ENCODE measurements around the gene ARHGAP19. TPM values are rescaled to one million over a fixed set of nuclear protein-coding genes. Genes with fewer than 3 reads are reported as not detected.

ARHGAP19 gene
- total RNA-seq, 1 experiment from 2014 or later: 59.0 TPM

GRCh38 chr10:97311111-97311626 is 18.7 kb upstream of the ARHGAP19 start:
- TF ChIP-seq CTCF (conservative IDR thresholded peaks at IDR 0.05; ENCODE audit: low read depth, low read length) (no peak), EZH2 (IDR thresholded peaks at IDR 0.05; ENCODE audit: borderline replicate concordance, low read depth, low read length, poor library complexity, severe bottlenecking) (no peak)
- no TSS peak for BruUV-seq (replicated peaks)
- no peak overlapping the region for H3K4me3 ChIP-seq (ENCODE audit: low read depth, low read length, poor library complexity, severe bottlenecking)
- no peaks in the 10 kb centered on the region for H3K36me3 ChIP-seq (ENCODE audit: insufficient read depth, low read length, poor library complexity, severe bottlenecking)
- no peaks in the 10 kb centered on the region for H3K9me3 ChIP-seq (ENCODE audit: low read depth, low read length, poor library complexity, severe bottlenecking)
- ChIA-PET CTCF (no interaction called here), POLR2A (ENCODE audit: low non-redundant PET) (no interaction called here)
- intact Hi-C loops (cut with micrococcal nuclease; ENCODE audit: unreplicated experiment): no loop called here
- H3K27me3 ChIP-seq (replicated peaks; ENCODE audit: insufficient read depth, low read depth, low read length, poor library complexity): no peaks in the 10 kb centered on the region
- H3K27ac ChIP-seq (ENCODE audit: low read depth, low read length, poor library complexity, severe bottlenecking): no peak overlapping the region
- no peaks in the 10 kb centered on the region for H3K4me1 ChIP-seq (ENCODE audit: insufficient read depth, low read length, poor library complexity, severe bottlenecking)
- no peak for DNase-seq (ENCODE audit: low spot score)

- H3K36me3 ChIP-seq (ENCODE audit: insufficient read depth, low read length, poor library complexity, severe bottlenecking): no peaks in the 10 kb centered on the region
- intact Hi-C loops (cut with micrococcal nuclease; ENCODE audit: unreplicated experiment): no loop called here
- ChIA-PET CTCF (no interaction called here), POLR2A (ENCODE audit: low non-redundant PET) (no interaction called here)
- DNase-seq (ENCODE audit: low spot score): no peak
- no TSS peak for BruUV-seq (replicated peaks)
- no peaks in the 10 kb centered on the region for H3K4me1 ChIP-seq (ENCODE audit: insufficient read depth, low read length, poor library complexity, severe bottlenecking)
- H3K27ac ChIP-seq (ENCODE audit: low read depth, low read length, poor library complexity, severe bottlenecking): no peak overlapping the region
- TF ChIP-seq EZH2 (IDR thresholded peaks at IDR 0.05; ENCODE audit: borderline replicate concordance, low read depth, low read length, poor library complexity, severe bottlenecking): no peak
- no peaks in the 10 kb centered on the region for H3K27me3 ChIP-seq (replicated peaks; ENCODE audit: insufficient read depth, low read depth, low read length, poor library complexity)
- no peaks in the 10 kb centered on the region for H3K9me3 ChIP-seq (ENCODE audit: low read depth, low read length, poor library complexity, severe bottlenecking)
- no peak overlapping the region for H3K4me3 ChIP-seq (ENCODE audit: low read depth, low read length, poor library complexity, severe bottlenecking)
Observed at GRCh38 chr10:97307866-97308780, 15.7 kb upstream of the ARHGAP19 start.

- Histone ChIP-seq H3K27me3 (replicated peaks; ENCODE audit: insufficient read depth, low read depth, low read length, poor library complexity) (no peaks in the 10 kb centered on the region), H3K4me3 (ENCODE audit: low read depth, low read length, poor library complexity, severe bottlenecking) (no peak overlapping the region), H3K9me3 (ENCODE audit: low read depth, low read length, poor library complexity, severe bottlenecking) (no peaks in the 10 kb centered on the region), H3K27ac (ENCODE audit: low read depth, low read length, poor library complexity, severe bottlenecking) (no peak overlapping the region), H3K36me3 (ENCODE audit: insufficient read depth, low read length, poor library complexity, severe bottlenecking) (no peaks in the 10 kb centered on the region), H3K4me1 (ENCODE audit: insufficient read depth, low read length, poor library complexity, severe bottlenecking) (no peaks in the 10 kb centered on the region)
- intact Hi-C loops (cut with micrococcal nuclease; ENCODE audit: unreplicated experiment): no loop called here
- TF ChIP-seq EZH2 (IDR thresholded peaks at IDR 0.05; ENCODE audit: borderline replicate concordance, low read depth, low read length, poor library complexity, severe bottlenecking): no peak
- no peak for TF ChIP-seq CTCF (conservative IDR thresholded peaks at IDR 0.05; ENCODE audit: low read depth, low read length)
- BruUV-seq (replicated peaks): no TSS peak
- ChIA-PET POLR2A (ENCODE audit: low non-redundant PET) (no interaction called here), CTCF (no interaction called here)
- DNase-seq (ENCODE audit: low spot score): no peak
Observed at GRCh38 chr10:97307441-97307840, 15.0 kb upstream of the ARHGAP19 start.

Measured in A673 (cell line).